GDM1 (cell line): Measurements from ENCODE around the gene ZCCHC14.

Experiments used
- DNase-seq: peaks from one replicate; lab custom pipeline; 2025; lab: John Stamatoyannopoulos, UW

The ZCCHC14 gene

DNA sequence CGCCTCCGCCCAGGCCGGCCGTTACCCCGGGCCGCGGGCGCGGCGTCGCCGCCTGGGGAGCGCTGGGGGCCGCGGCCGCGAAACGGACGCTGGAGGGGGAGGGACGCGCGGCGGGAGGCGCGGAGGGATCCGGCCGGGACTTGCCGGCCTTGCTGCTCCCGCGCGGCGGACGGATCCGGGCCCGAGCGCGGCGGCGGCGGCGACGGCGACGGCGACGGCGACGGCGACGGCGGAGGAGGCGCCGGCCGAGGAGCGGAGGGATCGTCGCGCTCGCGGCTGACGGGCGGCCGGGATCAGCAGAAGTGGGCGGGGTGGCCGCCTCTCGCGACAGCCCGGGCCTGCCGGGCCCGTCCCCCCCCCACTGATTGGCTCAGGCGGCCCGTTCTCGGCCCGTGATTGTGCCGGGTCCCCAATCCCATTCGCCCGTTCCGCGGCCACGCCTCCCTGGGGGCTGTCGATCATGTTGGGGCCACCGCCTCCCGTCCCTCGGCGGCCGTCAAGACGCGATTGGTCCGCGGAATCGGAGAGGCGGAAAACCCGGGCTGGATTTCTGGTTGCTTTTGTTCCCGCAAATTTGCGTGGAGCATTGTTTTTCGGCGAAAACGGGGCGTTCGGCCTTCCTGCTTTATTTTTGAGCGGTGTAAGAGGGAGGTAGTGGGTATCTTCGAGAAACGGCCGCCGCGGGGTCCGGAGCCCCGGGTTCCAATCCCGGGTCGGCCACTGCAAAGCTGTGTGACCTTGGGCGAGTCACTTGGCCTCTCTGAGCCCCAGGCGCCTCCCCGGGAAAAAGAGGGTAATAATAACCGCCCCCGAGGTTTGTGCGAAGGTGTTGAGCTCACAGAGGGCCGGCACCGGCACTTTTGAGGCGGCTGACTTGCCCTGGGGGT lies at the start of gene ZCCHC14:
Gene ZCCHC14, minus strand, starts transcription at position 304 of the 887 bp plus-strand sequence. CDS start 786 bp downstream, outside the sequence.
- DNase-seq: peak; percentile 89

- no peak for DNase-seq
Measured at GRCh38 chr16:87541872-87542234, 49.0 kb upstream of the ZCCHC14 start.

DNA sequence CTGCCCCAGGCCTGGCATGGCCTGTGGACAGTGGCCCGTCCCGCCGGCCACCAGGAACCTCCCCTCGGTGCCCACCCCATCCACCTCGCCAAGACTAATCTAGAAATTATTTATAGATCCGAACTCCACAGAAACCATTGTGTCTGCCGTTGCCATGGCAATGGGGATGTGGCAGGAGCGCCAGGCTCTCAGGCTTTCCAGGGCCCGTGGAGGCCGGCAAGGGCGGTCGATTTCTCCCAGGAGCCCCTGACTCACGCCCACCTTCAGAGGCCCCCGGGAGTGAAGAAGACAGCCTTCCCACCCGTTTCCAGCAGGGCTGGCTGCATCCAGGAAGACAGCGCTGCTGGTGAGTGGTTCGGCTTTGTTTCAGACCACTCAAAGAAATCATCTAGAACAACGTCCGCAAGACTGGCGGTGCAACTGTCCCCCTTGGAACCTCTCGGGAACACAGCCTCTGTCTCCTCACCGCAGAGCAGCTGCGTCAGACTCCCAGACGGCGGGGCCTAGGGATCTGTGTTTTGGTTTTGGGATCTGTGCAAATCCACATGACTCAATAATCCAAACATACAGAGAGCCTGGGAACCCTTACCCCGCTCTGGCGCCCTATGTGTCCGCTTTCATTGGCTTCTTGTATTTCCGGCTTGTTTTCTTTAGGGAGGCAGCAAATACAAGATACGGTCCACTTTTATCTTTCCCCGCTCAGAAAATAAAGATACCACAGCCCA lies 48.5 kb upstream of the ZCCHC14 start:
- no peak for DNase-seq

DNA sequence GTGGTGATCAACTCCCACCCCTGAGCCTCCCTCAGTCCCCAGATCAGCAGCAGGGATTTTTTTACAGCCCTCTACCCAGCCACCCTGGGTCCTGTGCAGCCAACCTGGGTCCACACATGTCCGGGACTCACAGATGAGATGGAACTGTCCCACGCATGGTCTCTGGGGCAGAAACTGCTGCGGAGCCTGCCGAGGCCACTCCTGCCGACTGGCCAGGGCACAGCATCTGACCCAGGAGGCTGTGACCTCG lies 48.0 kb upstream of the ZCCHC14 start:
- no peak for DNase-seq

DNA sequence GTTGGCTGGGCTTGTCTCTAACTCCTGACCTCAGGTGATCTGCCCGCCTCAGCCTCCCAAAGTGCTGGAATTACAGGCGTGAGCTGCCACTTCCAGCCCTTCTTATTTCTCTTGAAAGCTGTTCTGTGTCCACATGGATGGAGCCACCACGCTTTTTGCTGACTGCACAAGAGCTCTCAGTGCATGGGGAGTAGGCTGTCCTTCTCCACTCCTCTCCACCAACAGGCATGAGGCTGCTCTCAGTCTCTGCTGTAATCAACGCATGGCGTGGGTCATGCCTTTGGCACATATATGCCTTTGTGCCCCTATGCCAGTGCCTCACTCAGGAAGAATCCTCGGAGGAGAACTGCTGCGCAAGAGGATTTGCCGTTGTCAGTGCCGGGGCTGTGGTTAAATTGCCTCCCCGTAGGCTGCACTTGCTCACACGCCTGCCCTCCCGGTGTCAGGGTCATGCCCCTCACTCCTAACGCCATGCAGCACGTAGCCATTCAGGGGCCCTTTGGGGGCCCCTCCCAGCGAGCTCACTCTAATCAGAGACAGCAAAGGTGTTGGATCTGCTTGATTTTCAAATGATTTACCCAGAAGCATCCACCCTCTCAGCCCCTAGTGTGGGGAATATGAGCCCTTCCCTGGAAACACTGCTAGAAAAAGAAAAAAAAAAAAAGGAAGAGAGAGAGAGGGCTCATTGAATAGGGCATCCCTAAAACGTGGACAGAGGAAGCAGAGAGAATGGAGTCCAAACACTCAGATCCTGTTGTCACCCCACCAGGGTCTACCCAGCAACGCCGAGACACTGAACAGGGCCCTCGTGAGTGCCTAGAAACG lies 47.5 kb upstream of the ZCCHC14 start:
- no peak for DNase-seq

GRCh38 chr16:87539113-87539512 lies 46.3 kb upstream of the ZCCHC14 start:
- no peak for DNase-seq

DNA sequence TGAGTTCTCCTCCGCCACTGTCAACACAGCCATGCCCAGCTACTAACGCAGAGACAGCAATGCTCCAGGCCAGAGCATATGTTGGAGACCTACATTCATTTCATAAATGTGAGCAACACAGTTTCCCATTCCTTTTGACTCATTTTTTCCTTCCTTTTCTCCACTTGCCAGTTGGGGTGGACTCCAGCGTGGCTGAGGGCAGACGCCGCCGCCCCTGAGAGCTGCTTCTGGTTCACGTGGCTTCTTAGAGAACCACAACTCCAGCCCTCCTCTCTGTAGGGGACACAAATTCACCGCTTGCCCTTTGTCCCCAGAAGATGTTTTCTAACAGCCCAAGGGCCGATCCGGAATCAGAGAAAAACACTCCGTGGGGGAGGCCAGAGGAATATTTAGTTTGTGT lies 45.8 kb upstream of the ZCCHC14 start:
- no peak for DNase-seq

DNA sequence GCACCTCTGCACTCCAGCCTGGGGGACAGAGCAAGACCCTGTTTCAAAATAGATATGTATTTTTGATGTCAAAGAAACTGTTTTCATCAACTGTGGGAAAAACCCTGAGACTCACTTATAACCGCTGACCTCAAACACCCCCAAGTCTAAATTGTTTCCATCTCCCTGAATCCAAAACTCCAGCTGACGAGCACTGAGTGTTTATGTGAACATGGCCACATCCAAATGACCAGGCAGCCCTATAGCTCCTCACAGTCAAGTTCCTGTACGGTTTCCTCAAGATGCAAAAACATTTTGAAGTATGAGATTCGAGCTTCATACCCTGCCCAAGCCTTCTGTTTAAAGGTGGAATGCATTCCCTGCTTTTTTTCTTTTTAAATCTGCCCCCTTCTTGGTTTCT lies 45.3 kb upstream of the ZCCHC14 start:
- no peak for DNase-seq

GRCh38 chr16:87536795-87537142 lies 43.9 kb upstream of the ZCCHC14 start:
- no peak for DNase-seq

- DNase-seq: no peak
Measured at GRCh38 chr16:87535855-87536794, 43.3 kb upstream of the ZCCHC14 start.

DNA sequence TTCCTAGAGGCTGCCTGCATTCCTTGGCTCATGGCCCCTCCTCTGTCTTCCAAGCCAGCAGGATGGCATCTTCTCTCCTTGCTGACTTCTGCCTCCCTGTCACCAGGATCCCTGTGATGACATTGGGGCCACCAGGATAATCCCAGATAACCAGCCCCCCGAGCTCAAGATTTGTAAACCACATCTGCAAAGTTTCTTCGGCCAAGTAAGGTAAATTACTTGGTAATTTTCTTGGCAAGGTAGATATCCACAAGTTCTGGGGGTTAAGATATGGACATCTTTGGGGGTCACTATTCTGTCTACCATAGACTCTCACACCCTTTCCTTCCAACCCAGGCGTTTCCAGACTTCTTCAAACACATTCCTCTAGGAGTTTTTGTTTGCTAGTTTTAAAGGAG lies 42.6 kb upstream of the ZCCHC14 start:
- no peak for DNase-seq

GRCh38 chr16:87534751-87535150 lies 41.9 kb upstream of the ZCCHC14 start:
- no peak for DNase-seq

DNA sequence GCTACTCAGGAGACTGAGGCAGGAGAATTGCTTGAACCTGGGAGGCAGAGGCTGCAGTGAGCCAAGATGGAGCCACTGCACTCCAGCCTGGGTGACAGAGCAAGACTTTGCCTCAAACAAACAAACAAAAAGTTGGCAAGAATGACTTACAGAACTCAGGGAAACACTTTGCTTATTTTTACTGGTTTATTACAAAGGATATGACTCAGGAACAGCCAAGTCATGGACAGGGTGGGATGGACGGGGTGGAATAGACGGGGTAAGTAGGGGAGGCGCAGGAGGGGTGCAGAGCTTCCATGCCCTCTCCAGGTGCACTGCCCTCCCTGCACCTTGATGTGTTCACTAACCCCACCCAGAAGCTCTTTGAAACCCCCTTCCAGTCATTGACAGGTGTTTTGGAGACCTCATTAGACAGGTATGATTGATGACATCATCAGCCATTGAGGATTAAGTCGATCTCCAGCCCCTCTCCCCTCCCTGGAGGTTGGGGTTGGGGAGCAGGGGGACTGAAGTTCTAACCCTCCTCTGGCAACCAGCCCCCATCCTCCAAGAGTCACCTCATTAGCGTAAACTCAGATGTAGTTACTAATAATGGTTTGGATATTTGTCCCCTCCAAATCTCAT lies 41.3 kb upstream of the ZCCHC14 start:
- DNase-seq: no peak

GRCh38 chr16:87533061-87533460 lies 40.2 kb upstream of the ZCCHC14 start:
- no peak for DNase-seq

DNA sequence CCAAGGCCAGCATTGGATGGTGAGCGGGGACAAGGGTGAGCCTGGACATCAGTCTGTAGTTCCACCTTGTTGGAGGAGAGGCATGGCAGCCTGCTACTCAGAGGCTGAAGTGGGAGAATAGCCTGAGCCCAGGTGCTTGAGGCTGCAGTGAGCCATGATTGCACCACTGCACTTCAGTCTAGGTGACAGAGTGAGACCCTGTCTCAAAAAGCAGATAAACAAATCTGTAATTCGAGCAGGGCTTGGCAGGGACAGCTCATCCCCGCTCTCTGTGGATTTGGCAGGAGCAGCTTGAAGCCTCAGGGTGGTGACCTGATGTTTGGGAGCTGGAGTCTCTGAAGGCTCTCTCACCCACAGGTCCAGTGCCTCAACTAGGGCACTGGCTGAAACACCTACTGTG lies 38.6 kb upstream of the ZCCHC14 start:
- DNase-seq: no peak

- no peak for DNase-seq
Measured at GRCh38 chr16:87528690-87529579, 36.1 kb upstream of the ZCCHC14 start.

GRCh38 chr16:87527055-87527724 lies 34.4 kb upstream of the ZCCHC14 start:
- DNase-seq: no peak

DNA sequence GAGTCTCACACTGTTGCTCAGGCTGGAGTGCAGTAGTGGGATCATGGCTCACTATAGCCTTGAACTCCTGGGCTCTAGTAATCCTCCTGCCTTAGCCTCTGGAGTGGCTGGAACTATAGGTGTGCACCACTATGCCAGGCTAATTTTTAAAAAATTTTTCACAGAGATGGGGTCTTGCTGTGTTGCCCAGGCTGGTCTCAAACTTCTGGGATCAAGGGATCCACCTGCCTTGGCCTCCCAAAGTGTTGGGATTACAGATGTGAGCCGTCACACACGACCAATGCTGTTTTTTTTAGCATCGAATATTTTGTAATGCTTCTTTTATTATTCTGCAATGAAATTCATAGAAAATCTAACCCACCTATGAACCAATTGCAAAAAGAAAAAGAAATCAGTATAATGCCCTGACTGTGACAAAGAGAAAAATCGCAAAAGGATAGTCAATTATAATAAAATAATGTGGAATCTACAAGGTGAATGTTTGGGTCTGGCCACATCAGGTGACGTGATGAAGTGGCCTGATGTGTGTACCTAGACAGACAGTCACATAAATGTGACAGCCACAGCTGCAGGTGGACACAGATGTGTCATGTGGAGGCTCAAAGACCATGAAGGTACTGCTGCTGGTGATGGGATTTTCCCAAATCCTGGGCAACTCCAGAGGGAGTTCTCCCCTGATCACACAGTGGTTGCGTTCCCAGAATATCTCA lies 33.6 kb upstream of the ZCCHC14 start:
- no peak for DNase-seq

DNA sequence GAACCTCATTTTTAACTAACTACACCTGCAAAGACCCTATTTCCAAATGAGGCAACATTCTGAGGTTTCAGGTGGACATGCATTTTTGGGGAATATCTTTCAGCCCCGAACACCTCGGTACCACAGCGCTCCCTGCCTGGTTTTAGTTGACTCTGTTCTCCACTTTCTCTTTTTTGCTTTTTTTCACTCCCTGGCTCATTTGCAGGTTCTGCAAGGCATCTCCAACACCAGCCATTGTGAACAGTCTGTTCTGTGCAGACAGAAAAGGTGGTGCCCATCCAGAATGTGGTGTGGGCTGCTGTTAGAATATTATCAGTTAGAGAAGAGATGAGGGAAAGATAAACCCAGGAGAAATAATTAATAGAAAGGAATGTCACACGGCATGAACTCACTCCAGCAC lies 32.5 kb upstream of the ZCCHC14 start:
- DNase-seq: no peak
